ENCODE measurements around the gene TENM3.

The TENM3 gene

DNA sequence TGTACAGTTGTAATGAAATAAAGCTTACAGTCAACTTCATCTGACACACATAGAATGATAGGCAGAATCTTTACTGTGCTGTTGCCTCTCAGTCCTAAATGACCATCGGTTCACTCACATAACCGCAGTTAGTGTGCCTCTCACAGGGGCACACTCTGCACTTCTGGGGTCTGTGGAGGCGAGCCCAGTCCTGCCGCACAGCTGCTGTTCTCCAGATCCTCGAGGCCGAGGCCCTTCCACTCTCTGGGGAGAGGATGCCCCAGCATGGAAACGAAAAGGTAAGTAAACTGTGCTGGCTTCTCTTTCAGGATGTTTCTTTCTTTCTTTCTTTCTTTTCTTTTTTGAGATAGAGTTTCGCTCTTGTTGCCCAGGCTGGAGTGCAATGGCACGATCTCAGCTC lies 586.0 kb downstream of the TENM3 start:
- no peak for DNase-seq

DNA sequence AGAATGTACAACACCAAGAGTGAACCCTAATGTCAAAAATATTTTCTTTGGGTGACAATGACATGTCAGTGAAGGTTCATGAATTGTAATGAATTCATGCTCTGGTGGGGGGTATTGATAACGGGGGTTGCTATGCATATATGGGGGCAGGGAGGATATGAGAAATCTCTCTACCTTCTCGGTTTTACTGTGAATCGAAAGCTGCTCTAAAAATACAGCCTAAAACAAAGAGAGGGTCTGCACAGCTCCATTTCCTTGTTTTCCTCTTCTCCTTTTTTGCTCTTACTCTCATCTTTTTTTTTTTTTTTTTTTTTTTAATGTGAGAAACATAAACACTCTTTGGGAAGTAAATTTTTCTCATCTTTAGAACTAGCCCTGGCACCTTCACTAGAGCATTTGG lies 588.2 kb downstream of the TENM3 start:
- DNase-seq, result no peak

DNA sequence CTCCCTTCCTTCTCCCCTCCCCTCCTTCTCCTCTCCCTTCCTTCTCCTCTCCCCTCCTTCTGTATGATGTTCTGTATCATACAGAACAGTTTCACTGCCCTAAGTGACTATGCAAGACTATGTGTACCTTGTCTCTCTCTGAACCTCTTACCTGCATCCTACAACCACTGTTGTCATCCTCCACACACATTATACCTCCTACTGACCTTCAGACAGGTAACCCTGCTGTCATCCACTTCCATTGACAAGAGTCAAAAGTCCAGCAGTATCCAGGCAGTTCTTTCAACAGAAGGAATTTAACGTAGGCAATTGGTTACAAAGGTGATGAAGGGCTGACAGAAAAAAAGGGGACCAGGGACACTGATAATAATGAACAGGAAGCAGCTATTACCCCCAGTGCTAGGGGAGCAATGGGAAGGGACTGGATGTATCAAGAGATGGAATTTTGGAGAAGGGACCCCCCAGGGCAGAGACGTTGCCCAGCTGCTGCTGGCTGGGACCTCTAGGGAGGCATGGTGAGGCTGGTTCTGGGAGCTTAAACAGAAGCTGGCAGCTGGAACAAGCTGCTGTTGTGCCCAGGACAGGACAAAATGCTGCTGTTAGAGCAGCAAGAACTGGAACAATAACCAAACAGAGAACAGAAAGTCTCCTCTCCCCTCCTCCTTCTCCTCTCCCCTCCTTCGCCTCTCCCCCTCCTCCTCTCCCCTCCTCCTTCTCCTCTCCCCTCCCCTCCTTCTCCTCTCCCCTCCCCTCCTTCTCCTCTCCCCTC lies 589.3 kb downstream of the TENM3 start:
- DNase-seq, result no peak

DNA sequence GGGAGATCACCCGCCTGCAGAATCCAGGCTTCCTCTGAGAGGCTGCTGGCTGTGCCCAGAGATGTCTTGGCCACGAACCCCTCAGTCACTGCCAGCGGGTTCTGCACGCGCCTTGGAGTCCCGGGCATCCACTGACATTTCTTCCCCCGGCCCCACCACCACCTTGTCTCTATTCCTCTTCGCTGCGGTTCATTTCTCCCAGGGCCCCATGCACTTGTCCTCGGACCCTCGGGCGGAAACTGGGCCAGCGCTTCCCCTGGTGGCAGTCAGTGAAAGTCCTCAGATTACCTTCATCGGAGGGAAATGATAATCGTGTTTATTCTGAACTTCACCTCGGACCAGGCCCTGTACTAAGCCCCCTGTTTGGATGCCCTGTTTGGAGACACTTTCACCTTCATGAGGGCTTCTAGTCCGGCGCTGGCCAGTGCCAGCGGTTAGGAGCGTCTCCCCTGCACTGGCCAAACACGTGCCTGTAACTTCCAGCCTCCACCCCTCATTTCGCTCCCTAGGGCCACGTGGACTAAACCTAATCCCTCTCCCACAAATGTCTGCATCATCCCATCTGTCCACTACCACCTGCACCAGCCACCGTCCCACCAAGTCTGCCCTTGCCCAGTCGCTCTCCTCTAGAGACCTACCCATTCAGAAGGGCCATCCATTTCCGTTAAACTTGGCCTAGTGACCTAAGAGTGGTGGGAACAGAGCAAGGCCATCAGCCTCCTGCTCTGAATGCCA lies 592.0 kb downstream of the TENM3 start:
- no peak for DNase-seq

DNA sequence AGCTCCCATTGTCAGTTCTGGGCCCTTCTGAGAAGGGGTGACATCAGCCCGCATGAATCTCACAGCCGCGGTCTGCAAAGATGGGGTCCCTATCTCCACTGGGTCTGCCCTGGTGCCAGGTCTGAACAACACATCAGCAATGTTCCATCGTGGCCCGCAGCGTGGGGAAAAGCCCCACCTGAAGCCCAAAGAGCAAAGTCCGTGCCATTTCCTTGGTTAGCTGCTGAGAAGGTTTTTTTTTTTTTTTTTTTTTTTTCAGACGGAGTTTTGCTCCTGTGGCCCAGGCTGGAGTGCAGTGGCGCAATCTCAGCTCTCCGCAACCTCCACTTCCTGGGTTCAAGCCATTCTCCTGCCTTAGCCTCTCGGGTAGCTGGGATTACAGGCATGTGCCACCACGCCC lies 594.6 kb downstream of the TENM3 start:
- no peak for DNase-seq

DNA sequence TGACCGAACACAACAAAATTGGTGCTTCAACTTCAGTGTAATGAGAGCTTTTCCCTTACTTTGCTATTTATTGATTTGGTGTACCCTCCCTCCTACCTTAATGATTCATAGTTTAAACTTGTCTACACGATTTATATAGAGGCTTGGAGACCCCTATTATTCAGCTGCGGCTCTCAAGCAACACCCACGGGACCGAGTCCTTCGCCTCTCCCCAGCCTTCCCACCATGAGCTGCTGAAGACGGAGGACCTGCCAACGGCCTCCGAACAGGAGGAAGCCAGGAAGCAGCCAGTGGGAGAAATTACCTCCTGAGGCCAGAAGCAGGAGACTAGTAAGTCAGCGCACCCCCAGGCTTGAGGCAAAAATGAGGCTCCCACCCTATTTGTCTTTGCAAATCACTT lies 595.3 kb downstream of the TENM3 start:
- DNase-seq, result no peak

DNA sequence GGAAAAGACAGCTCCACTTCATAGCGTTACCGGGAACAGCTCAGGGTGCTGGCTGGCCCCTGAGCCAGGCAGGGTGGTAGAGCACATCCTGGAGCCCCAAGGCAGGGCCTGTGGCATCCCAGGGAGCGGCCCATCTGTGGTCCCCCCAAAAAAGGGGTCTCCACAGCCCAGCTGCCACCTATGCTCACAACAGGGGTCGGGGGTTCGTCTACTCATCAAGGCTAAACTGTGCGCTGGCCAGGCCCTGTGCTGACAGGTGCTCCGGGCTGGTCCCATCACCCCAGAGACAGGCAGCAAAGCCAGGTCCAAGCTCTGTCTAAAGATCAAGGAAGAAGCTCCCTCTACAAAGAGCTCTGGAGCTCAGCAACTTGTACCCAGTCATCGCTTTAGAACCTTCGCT lies 596.1 kb downstream of the TENM3 start:
- no peak for DNase-seq

DNA sequence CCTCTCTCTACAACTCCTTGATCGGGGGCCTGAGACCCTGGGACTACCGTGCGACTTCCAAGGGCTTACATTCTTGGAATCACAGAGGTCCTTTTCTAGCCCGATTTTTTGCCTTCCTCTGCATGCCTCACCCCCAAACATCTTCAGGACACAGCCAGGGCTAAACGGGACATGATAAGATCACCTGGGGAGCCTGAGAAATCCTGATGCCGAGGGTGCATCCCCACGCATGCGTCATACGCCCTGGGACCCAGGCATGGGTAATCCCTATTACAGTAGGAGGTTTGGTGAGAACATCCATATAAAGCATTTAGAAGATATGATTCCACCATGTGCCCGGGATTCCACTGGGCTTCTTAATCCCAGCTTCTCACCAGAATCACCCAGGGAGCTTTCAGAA lies 596.9 kb downstream of the TENM3 start:
- no peak for DNase-seq

DNA sequence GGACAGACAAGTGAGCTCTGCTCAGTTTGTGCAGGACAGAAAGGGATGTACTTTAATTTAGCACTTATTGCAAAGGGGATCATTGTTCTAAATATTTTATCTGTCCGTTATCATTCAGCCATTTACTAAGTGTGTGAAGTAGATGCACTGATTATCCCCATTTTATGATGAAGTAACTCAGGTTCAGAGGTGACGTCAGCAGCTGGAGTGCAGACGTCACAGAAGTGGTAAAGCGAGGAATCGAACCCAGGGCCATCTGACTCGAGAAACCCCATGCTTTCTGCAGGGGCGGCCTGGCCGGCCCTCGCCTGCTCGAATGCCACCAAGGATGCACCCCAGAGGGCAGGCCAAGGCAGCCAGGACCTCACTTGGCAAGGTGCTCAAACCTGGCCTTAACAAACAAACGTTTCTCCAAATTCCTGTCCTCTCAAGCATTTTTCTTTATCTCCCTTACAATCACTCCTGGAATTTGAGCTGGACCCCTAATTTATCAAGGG lies 599.0 kb downstream of the TENM3 start:
- DNase-seq, result no peak

DNA sequence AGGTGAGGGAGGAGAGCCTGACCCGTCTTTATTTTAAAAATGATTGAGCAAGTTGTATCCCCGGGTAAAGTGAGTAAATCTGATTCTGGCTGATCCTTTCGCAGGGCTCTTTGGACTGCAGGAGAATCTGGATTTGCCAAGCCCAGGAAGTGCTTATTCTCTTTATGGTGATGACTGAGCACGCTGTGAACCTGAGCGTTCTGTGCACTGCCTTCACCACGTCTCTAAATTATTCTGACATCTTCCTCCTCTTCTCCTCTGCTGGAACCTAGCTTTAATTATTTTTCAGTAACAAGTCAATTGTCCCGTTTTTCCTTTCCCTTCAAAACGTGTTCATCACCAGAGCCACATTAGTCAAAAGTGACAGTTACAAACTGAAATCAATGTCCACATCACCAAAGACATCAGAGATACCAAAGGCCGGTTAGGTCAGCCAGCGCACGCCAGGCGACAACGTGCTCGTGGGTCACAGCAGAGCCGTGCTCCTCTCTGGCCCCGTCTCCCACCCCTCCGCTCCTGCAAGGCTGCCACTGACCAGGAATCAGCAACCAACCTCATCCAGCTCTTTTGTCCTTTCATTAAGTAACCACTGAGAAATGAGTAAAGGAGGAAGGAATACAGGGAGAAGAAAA lies 599.7 kb downstream of the TENM3 start:
- no peak for DNase-seq

DNA sequence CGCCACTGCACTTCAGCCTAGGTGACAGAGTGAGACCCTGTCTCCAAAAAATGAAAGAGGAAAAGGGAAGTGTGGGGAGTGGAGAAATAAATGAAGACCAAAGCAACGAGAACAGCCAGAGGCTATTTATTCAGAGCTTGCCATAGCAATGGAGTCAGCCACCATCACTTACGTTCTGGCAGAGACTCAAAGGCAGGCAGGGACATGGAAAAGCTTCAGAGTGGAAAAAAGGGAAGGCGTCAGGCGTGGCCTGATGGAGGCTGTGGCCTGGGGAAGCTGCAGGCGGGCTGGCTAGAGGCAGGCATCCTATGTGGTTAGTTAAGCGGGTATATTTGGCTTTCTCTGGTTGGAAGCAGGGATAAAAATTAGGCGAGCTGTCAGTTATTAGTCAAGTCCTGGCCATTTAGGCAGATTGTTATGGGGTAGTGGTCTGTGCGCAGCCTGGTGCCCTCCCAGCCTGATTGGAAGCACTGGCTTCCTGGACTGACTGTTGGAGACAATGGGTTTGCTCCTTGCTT lies 600.7 kb downstream of the TENM3 start:
- DNase-seq, result no peak

DNA sequence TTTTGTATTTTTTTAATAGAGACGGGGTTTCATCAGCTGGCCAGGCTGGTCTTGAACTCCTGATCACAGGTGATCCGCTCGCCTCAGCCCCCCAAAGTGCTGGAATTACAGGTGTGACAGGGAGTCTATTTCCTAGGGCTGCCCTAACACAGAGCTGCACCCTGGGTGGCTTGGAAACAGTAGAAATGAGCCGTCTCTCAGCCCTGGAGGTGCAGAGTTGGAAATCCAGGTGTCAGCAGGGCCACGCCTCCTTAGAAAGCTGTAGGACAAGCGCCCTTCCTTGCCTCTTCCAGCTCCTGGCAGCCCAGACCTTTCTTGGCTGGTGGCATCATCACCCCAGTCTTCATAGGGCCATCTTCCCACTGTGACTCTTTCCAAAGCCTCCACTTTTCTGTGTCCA lies 602.4 kb downstream of the TENM3 start:
- no peak for DNase-seq

DNA sequence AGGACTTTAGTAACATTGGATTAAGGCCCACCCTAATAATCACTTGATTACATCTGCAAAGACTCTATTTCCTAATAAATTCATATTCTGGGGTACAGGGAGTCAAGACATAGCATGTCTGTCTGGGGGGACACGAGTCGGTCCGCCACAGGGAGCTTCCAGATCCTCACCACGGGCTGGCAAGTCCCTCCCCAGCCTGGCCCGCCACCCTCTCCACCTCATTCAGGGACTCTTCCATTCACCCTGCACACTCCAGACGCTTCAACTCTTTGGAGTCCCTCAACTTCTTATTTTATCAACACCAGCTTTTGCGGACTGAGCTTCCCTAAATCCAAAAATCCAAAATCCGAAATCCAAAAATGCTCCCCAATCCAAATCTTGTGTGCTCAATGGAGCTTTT lies 602.8 kb downstream of the TENM3 start:
- no peak for DNase-seq

DNA sequence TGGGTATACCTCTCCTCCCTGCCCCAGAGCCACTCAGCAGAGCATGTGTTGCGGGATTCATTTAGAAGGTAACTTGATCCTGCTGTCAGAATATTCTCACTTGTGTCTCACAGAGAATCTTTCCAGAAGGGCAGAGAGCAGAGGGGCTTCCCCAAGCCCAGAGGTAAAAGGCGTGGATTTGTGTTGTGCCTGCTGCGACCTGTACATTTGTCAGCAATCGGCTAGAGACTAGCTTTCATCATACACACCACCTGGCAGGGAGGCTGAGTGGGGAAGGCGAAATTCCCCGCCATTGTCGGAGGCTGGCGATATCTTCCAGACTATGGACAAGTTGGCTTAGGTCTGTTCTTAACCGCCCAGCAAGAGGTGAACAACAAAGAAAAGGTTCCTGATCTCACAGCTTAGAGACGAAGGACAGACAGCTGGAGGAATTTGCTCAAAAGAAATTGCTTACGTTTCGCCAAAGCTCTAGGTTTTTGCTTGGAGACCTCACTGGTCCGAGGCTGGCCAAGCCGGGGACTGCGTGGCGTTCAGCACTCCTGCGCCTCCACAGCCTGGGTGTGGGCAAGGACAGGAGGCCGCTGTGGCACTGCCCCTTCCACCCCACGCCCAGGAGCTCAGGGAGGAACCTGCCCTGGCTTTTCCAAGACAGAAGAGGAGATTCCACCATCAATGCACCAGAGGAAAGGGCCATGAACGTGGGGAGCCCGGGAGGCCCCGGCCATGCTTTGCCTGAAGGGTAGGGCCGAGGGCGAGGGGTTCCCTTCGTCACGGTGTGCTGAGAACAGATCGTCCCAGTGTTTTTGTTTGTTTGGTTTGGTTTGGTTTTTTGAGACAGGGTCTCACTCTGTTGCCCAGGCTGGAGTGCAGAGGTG lies 604.6 kb downstream of the TENM3 start:
- no peak for DNase-seq

DNA sequence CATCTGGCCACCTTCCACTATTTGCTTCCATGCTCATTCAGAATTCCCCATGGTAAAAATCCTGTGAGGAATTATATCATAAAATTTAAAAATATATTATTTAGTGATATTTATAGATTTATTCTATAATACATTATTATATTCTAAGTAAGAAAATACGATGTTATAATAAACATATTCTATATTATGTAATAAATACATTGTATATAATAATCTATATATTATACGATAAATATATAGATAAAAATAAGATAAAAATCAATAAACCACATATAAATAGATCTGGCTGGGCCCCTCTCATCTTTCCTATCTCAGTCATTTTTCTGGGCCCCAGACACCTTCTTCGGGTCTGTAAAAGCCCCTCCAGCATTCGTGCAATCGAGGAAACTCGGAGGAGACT lies 605.5 kb downstream of the TENM3 start:
- DNase-seq, result no peak
